ENCODE results near the gene DNAH6.
"Not testable (repeated sequence)": the region's sequence is repeated elsewhere in the genome, so short reads cannot be mapped to it uniquely, and the experiment has no call there.

Gene DNAH6

DNA sequence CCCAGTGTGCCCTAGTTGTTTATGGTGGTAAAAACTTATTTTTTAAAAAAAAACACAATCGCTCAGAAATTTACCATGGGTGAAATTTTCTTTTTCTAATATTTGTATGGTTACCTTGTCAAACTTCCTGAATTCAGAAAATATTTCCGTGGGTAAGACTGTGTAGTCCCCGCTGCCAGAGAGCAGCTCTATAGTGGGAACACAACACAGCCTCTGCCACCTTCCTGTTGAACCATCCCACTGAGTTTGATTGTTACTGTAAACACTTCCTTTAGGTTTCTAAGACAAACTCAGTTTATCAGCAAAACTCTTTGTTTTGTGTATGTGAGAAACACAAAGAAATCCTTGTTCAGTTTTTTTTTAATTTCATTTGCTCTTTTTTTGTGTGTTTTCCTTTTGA lies 17.9 kb downstream of the DNAH6 start:
- H3K4me3 ChIP-seq = no peak overlapping the region
- no peaks in the 10 kb centered on the region for H3K9me3 ChIP-seq (replicated peaks in 1 of 11)
- H3K4me2 ChIP-seq = no peak overlapping the region
- H3K27ac ChIP-seq = no peak overlapping the region
- no peak for TF ChIP-seq Cebpa-rat (IDR thresholded peaks at IDR 0.05)
- no peak overlapping the region for H3K9ac ChIP-seq
- H3K27me3 ChIP-seq = no peaks in the 10 kb centered on the region
- no peaks in the 10 kb centered on the region for H3K4me1 ChIP-seq
- no peaks in the 10 kb centered on the region for H3K36me3 ChIP-seq
- H4K20me1 ChIP-seq = no peaks in the 10 kb centered on the region

DNA sequence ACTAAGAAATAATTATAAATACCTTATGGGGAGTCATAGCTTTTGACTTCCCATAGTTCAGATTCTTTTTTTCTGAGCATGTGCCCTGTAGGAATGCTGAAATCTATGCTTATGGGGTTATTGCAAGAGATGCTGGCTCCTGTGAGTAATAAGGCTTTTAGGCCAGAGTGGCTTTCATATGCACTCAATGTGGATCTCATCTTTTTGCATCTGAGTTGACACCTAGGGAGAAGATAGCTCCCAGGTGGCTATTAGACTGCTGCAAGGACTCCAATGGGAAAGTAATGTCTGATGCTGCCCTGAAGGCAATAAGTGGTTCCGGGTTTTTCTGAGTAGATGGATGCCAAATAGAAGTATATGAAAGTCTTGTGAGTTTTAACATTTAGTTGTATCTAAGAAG lies 21.0 kb downstream of the DNAH6 start:
- H3K9ac ChIP-seq = no peak overlapping the region
- no peak for TF ChIP-seq Cebpa-rat (IDR thresholded peaks at IDR 0.05)
- H3K27me3 ChIP-seq = no peaks in the 10 kb centered on the region
- H3K27ac ChIP-seq = no peak overlapping the region
- H4K20me1 ChIP-seq = no peaks in the 10 kb centered on the region
- no peaks in the 10 kb centered on the region for H3K9me3 ChIP-seq (replicated peaks in 1 of 11)
- no peak overlapping the region for H3K4me2 ChIP-seq
- H3K36me3 ChIP-seq = no peaks in the 10 kb centered on the region
- no peak overlapping the region for H3K4me3 ChIP-seq
- peaks cover 0 to 5% (median 0%) of the 10 kb centered on the region in 10 experiments; a peak in 2 of 20 replicates for H3K4me1 ChIP-seq

DNA sequence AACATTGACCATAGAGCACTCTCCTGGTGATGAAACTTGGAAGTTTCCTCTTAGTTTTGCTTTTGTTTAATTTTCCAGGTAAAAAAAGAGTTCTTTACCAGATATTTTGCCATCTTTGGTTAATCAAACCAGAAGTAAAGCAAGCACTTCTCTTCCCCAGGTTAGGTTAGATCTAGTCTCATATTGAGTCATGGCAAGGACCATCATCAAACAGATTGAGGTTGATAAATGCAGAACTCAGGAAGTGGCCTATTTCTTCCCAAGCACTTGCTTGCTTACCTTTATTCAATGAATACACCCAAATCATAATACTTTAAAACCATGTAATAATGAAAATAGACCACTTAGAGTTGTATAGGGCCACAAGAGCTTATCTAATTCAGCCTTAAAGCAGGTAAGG lies 23.4 kb downstream of the DNAH6 start:
- Histone ChIP-seq H3K4me1 (peaks cover 0 to 5% (median 0%) of the 10 kb centered on the region in 10 experiments; a peak in 2 of 20 replicates), H3K4me3 (no peak overlapping the region), H3K9ac (no peak overlapping the region), H3K27ac (no peak overlapping the region), H3K27me3 (no peaks in the 10 kb centered on the region), H4K20me1 (no peaks in the 10 kb centered on the region), H3K36me3 (no peaks in the 10 kb centered on the region), H3K9me3 (replicated peaks in 1 of 11) (no peaks in the 10 kb centered on the region), H3K4me2 (no peak overlapping the region)
- no peak for TF ChIP-seq Cebpa-rat (IDR thresholded peaks at IDR 0.05)

DNA sequence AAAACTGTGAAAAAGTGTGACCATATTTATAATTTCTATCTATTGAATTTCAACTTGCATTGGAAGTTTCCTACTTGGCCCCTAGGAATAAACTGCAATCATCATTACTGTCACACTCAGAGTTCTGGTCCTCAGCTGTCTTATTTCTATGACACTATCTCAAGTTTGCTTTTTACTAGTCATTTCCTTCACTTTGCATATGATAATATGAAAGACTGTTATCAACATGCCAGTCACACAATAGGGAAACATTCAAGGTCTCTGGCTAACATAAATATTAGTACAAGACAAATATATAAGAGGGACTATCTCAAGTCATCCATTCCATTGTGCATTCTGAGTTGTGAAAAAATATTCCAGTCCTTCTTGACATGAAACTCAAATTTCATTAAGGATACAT lies 28.7 kb downstream of the DNAH6 start:
- H3K9ac ChIP-seq = no peak overlapping the region
- H3K4me3 ChIP-seq = no peak overlapping the region
- H3K36me3 ChIP-seq = no peaks in the 10 kb centered on the region
- no peaks in the 10 kb centered on the region for H4K20me1 ChIP-seq
- H3K9me3 ChIP-seq (replicated peaks in 1 of 11) = no peaks in the 10 kb centered on the region
- H3K4me1 ChIP-seq = peaks cover 0 to 2% (median 0%) of the 10 kb centered on the region in 10 experiments; a peak in 2 of 20 replicates
- H3K27ac ChIP-seq = no peak overlapping the region
- no peaks in the 10 kb centered on the region for H3K27me3 ChIP-seq
- no peak for TF ChIP-seq Cebpa-rat (IDR thresholded peaks at IDR 0.05)
- no peak overlapping the region for H3K4me2 ChIP-seq

- no peak overlapping the region for H3K27ac ChIP-seq
- no peak overlapping the region for H3K9ac ChIP-seq
- no peak overlapping the region for H3K4me2 ChIP-seq
- H4K20me1 ChIP-seq = no peaks in the 10 kb centered on the region
- H3K4me1 ChIP-seq = no peaks in the 10 kb centered on the region
- no peaks in the 10 kb centered on the region for H3K27me3 ChIP-seq
- H3K4me3 ChIP-seq = no peak overlapping the region
- TF ChIP-seq Cebpa-rat (IDR thresholded peaks at IDR 0.05) = no peak
- H3K36me3 ChIP-seq = no peaks in the 10 kb centered on the region
- H3K9me3 ChIP-seq (replicated peaks in 1 of 11) = no peaks in the 10 kb centered on the region
Observed at GRCh38 chr2:84546551-84546950, 30.3 kb downstream of the DNAH6 start.

DNA sequence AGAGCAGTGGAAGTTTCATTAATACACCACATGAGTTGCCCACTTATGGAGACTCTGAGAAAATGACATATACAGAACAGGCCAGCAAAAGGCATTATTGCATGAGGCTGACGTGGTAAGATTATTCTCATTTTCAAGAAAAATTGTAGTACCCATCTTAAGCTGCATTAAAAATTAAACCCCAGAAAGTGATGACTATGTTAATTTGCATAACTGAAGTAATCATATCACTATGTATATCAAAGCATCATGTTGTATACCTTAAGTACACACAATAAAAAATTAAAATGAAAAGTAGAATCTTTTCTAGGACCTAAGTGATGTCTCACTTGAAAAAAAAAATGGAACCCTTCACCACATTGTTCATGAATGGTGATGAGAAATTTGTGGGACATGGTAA lies 32.0 kb downstream of the DNAH6 start:
- Histone ChIP-seq H3K4me3 (no peak overlapping the region), H3K36me3 (no peaks in the 10 kb centered on the region), H3K4me2 (no peak overlapping the region), H3K9me3 (replicated peaks in 1 of 11) (no peaks in the 10 kb centered on the region), H3K27ac (no peak overlapping the region), H4K20me1 (no peaks in the 10 kb centered on the region), H3K27me3 (no peaks in the 10 kb centered on the region), H3K9ac (no peak overlapping the region), H3K4me1 (no peaks in the 10 kb centered on the region)
- TF ChIP-seq Cebpa-rat (IDR thresholded peaks at IDR 0.05) = no peak

DNA sequence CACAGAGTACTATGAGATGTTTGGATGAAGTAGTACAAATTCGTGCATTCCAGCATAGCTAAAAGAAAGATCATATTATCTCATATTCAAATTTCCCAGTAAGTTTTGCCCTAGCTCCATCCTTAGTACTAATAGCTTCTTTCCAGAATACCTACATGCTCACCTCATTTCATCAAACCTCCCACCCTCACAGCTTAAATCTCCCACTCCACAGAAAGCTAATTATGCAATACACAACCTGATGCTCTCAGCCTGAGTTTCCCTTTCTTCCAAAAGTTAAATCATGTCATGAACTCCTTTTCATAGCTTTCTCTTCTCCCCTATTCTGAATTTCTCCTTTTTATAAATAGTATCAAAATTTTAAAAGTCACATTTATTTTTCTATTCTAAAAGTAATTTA lies 34.6 kb downstream of the DNAH6 start:
- Histone ChIP-seq H3K27ac (no peak overlapping the region), H3K9me3 (replicated peaks in 1 of 11) (no peaks in the 10 kb centered on the region), H4K20me1 (no peaks in the 10 kb centered on the region), H3K4me3 (no peak overlapping the region), H3K36me3 (no peaks in the 10 kb centered on the region), H3K27me3 (no peaks in the 10 kb centered on the region), H3K4me1 (no peaks in the 10 kb centered on the region), H3K9ac (no peak overlapping the region), H3K4me2 (no peak overlapping the region)
- no peak for TF ChIP-seq Cebpa-rat (IDR thresholded peaks at IDR 0.05)

DNA sequence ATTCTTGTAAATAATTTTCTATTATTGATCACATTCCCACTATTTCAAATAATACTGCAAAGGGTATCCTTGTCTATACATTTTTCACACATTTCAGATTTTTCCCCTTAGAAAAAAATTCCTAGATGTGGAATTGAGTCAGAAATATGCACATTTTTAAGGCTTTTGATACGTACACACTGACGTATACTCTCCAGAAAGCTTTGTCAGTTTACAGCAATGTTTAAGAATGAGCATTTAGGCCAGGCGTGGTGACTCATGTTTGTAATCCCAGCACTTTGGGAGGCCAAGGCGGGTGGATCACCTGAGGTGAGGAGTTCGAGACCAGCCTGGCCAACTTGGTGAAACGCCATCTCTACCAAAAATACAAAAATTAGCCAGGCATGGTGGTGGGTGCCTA lies 35.2 kb downstream of the DNAH6 start:
- H3K4me2 ChIP-seq; H3K9me3 ChIP-seq (replicated peaks in 1 of 11); H3K36me3 ChIP-seq; H3K27me3 ChIP-seq; H3K4me3 ChIP-seq; H3K4me1 ChIP-seq; H4K20me1 ChIP-seq; H3K27ac ChIP-seq; H3K9ac ChIP-seq: not testable (repeated sequence)

GRCh38 chr2:84556190-84556589 lies 39.9 kb downstream of the DNAH6 start:
- TF ChIP-seq Cebpa-rat (IDR thresholded peaks at IDR 0.05) = no peak
- no peak overlapping the region for H3K9ac ChIP-seq

DNA sequence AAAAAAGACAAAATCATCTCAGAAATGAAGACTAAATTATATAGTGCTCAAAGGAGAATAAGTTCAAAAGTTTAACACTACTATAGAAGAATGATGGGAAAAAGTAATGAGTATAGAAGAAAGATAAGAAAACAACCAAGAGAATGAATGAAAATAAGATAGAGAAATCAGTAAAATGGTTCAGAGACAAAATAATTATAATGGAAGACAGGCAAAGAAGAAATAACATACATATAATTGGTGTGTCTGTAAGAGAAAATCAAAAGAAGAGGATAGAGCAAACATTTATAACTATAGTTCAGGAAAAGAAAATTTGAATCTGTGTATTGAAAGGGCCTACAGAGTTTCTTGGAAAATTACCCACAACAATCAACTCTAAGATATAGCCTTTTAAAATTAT lies 43.5 kb downstream of the DNAH6 start:
- Histone ChIP-seq H3K4me1 (no peaks in the 10 kb centered on the region), H3K27ac (no peak overlapping the region), H3K4me3 (no peak overlapping the region), H3K4me2 (no peak overlapping the region), H3K9me3 (replicated peaks in 1 of 11) (peaks cover 3 to 18% (median 13%) of the 10 kb centered on the region in 11 experiments; a peak in 20 of 22 replicates), H4K20me1 (no peaks in the 10 kb centered on the region), H3K9ac (no peak overlapping the region), H3K27me3 (no peaks in the 10 kb centered on the region), H3K36me3 (peaks cover 0 to 5% (median 0%) of the 10 kb centered on the region in 11 experiments; a peak in 3 of 22 replicates)
- TF ChIP-seq Cebpa-rat (IDR thresholded peaks at IDR 0.05) = no peak

More at GRCh38 chr2:84556190-84556589, 39.9 kb downstream of the DNAH6 start:
- Histone ChIP-seq H3K27me3 (no peaks in the 10 kb centered on the region), H3K27ac (no peak overlapping the region), H3K4me1 (no peaks in the 10 kb centered on the region), H3K4me3 (no peak overlapping the region), H4K20me1 (no peaks in the 10 kb centered on the region), H3K9me3 (replicated peaks in 1 of 11) (peaks cover 3 to 18% (median 13%) of the 10 kb centered on the region in 11 experiments; a peak in 20 of 22 replicates), H3K36me3 (peaks cover 0 to 5% (median 0%) of the 10 kb centered on the region in 11 experiments; a peak in 3 of 22 replicates), H3K4me2 (no peak overlapping the region)

Measured in BLaER1 treated with 17β-estradiol and CSF1 and Interleukin-3, amounts not matched to agents 10 nM and 100 nM (cell line).